ENCODE measurements around the gene KDM6B. TPM values are rescaled to one million over a fixed set of nuclear protein-coding genes. Genes with fewer than 3 reads are reported as not detected.

KDM6B gene
- total RNA-seq, 1 donor from 2014 or later: 2.7 TPM

- DNase-seq (ENCODE audit: low read depth): no peak
- no peak for TF ChIP-seq CTCF (conservative IDR thresholded peaks at IDR 0.05; ENCODE audit: low read depth, low read length)
- peak overlapping the region; percentile 70 for H3K4me3 ChIP-seq (ENCODE audit: low read depth, low read length)
Measured at GRCh38 chr17:7840875-7841274, 6.9 kb downstream of the KDM6B start.

GRCh38 chr17:7841396-7841914 lies 7.4 kb downstream of the KDM6B start:
- DNase-seq (ENCODE audit: low read depth): no peak
- H3K4me3 ChIP-seq (ENCODE audit: low read depth, low read length): peak overlapping the region; percentile 70
- peak; percentile 21 for TF ChIP-seq CTCF (conservative IDR thresholded peaks at IDR 0.05; ENCODE audit: low read depth, low read length)

- DNase-seq (ENCODE audit: low read depth): no peak
- peak overlapping the region; percentile 70 for H3K4me3 ChIP-seq (ENCODE audit: low read depth, low read length)
- TF ChIP-seq CTCF (conservative IDR thresholded peaks at IDR 0.05; ENCODE audit: low read depth, low read length): no peak
Measured at GRCh38 chr17:7841915-7842379, 7.9 kb downstream of the KDM6B start.

- TF ChIP-seq CTCF (conservative IDR thresholded peaks at IDR 0.05; ENCODE audit: low read depth, low read length): no peak
- DNase-seq (ENCODE audit: low read depth): no peak
- H3K4me3 ChIP-seq (ENCODE audit: low read depth, low read length): peak overlapping the region; percentile 70
Measured at GRCh38 chr17:7842380-7843256, 8.6 kb downstream of the KDM6B start.

- DNase-seq (ENCODE audit: low read depth): no peak
- H3K4me3 ChIP-seq (ENCODE audit: low read depth, low read length): peak overlapping the region; percentile 70
- TF ChIP-seq CTCF (conservative IDR thresholded peaks at IDR 0.05; ENCODE audit: low read depth, low read length): no peak
Measured at GRCh38 chr17:7843257-7843535, 9.2 kb downstream of the KDM6B start.

GRCh38 chr17:7843536-7844291 lies 9.7 kb downstream of the KDM6B start:
- no peak for DNase-seq (ENCODE audit: low read depth)
- H3K4me3 ChIP-seq (ENCODE audit: low read depth, low read length): peak overlapping the region; percentile 70
- TF ChIP-seq CTCF (conservative IDR thresholded peaks at IDR 0.05; ENCODE audit: low read depth, low read length): no peak

Data from epithelial cell of proximal tubule (primary cell).